ENCODE data around the gene PMIS2. TPM values are rescaled to one million over a fixed set of nuclear protein-coding genes. Genes with fewer than 3 reads are reported as not detected.

PMIS2 gene
- total RNA-seq (not detected), total RNA-seq (0 reads per million in 29 experiments)
- not detected for total RNA-seq (2013)

DNA sequence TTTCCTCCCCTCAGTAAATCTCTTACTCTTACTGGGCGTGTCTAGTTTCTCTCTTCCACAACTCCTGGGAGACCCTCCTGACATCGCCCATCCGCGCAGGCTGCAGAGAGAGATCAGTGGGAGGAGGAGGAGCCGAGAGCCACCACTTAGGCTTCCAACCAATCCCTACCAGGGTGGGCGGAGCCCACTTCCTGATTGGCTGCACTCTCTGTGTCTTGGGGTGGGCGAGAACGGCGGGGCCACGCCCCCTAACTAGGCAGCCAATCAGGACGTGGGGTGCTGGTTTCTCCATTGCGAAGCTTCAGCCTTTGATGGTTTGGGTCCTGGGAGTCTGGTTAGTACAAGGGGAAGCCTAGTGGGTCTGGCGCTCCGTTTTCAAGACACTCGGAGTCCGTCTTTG, at the start of gene PMIS2:
Gene PMIS2 (plus strand): TSS at position 326 of the 400 bp plus-strand sequence. CDS start 87 bp downstream, outside the sequence.
- Histone ChIP-seq H3K27me3 (replicated peaks in 1 of 2; ENCODE audit: control insufficient read depth in 2 of 2, extremely low read depth in 1 of 2, insufficient read depth in 2 of 2, low read length in 1 of 2) (peaks cover 0 to 29% of the 10 kb centered on the region in 2 experiments), H3K27ac (ENCODE audit: low read length) (no peak within 1 kb of the TSS), H3K9me3 (no peaks in the 10 kb centered on the region), H3K4me3 (ENCODE audit: control insufficient read depth in 1 of 2, extremely low read depth in 1 of 2, low read length in 1 of 2) (no peak within 1 kb of the TSS), H3K36me3 (ENCODE audit: control insufficient read depth in 2 of 2, extremely low read depth in 1 of 2, insufficient read depth in 1 of 2, low read length in 1 of 2) (no peaks in the 10 kb centered on the region), H3K4me1 (ENCODE audit: control insufficient read depth in 1 of 2, extremely low read depth in 1 of 2, insufficient read depth in 2 of 2, low read length in 2 of 2) (no peaks in the 10 kb centered on the region)
- WGBS (ENCODE audit: insufficient coverage): 78% methylated on average over 4 of the region's 16 CpGs
- no peak within 1 kb of the TSS for H3K27ac Mint-ChIP-seq
- no peaks in the 10 kb centered on the region for H3K4me1 Mint-ChIP-seq
- POLR2A ChIA-PET: no interaction called here
- ATAC-seq (replicated peaks in 1 of 4): peak in 1 of 4 experiments; percentile 62
- H3K27me3 Mint-ChIP-seq: peaks cover 13 to 23% of the 10 kb centered on the region in 2 donors
- no peaks in the 10 kb centered on the region for H3K9me3 Mint-ChIP-seq
- DNase-seq: peak in 3 of 35 experiments; percentile 4 to 29 (median 10)
- H3K4me3 Mint-ChIP-seq: no peak within 1 kb of the TSS
- CTCF ChIA-PET: interaction anchor here in 1 of 2 donors (0.6 kb wide), 1 partner anchor 203 kb away, joined by 3 read pairs; no protein-coding TSS in a partner anchor
- no peaks in the 10 kb centered on the region for H3K36me3 Mint-ChIP-seq

DNA sequence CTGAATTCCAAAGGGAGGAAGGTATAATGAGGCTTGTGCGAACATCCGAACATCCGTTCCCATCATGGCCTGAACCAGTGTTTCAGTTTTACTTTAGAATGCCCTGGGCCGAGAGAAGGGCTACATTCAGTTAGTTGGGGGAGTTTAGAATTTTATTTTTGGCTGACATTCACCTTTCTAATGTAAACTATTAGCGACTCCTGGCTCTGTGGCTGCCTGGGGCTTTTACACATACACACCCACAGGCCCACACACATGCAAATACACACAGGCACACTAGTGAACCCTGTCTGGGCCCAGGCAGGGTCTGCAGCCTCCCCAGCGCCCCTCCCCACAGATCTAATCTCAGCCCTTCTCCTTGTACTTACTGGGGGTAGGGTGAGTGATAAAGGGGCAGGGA, 46.7 kb upstream of the PMIS2 start:
- Histone ChIP-seq H3K36me3 (ENCODE audit: control insufficient read depth in 2 of 2, extremely low read depth in 1 of 2, insufficient read depth in 1 of 2, low read length in 1 of 2) (no peaks in the 10 kb centered on the region), H3K9me3 (no peaks in the 10 kb centered on the region), H3K4me1 (ENCODE audit: control insufficient read depth in 1 of 2, extremely low read depth in 1 of 2, insufficient read depth in 2 of 2, low read length in 2 of 2) (peaks cover 0 to 5% of the 10 kb centered on the region in 2 experiments), H3K27me3 (replicated peaks in 1 of 2; ENCODE audit: control insufficient read depth in 2 of 2, extremely low read depth in 1 of 2, insufficient read depth in 2 of 2, low read length in 1 of 2) (peaks cover 0 to 3% of the 10 kb centered on the region in 2 experiments), H3K4me3 (ENCODE audit: control insufficient read depth in 1 of 2, extremely low read depth in 1 of 2, low read length in 1 of 2) (no peak overlapping the region), H3K27ac (ENCODE audit: low read length) (no peak overlapping the region)
- Mint-ChIP-seq H3K4me1 (peaks cover under 1 to 10% (median 7%) of the 10 kb centered on the region in 3 donors), H3K27me3 (peaks cover 0 to 3% of the 10 kb centered on the region in 2 donors), H3K27ac (no peak overlapping the region), H3K36me3 (no peaks in the 10 kb centered on the region), H3K9me3 (no peaks in the 10 kb centered on the region), H3K4me3 (no peak overlapping the region)
- ChIA-PET POLR2A (no interaction called here), CTCF (no interaction called here)
- ATAC-seq (replicated peaks in 1 of 4): no peak
- no peak for DNase-seq
- no CpG with 5 or more reads among the region's 6 CpGs for WGBS (ENCODE audit: insufficient coverage)

DNA sequence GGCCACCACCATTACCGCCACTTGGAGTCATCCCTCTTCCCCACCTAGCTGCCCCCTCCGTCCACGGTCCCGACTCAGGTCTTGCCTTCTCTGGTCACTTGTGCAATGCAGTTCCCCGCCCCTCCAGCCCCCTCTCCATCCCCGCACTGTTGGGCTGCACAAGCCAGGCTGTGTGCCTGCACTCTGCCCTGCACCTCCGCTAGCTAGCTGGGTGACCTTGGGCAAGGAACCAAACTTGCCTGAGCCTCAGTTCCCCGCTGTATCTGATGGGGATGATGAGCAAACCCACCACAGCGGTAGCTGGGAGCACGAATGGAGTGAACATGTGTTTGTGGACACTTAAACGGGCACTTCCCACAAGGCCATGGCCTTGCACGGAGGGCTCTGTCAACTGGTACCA, 46.1 kb upstream of the PMIS2 start:
- H3K27ac ChIP-seq (ENCODE audit: low read length): no peak overlapping the region
- no peaks in the 10 kb centered on the region for H3K9me3 ChIP-seq
- H3K4me3 ChIP-seq (ENCODE audit: control insufficient read depth in 1 of 2, extremely low read depth in 1 of 2, low read length in 1 of 2): no peak overlapping the region
- CTCF ChIA-PET: no interaction called here
- H3K4me3 Mint-ChIP-seq: no peak overlapping the region
- no peaks in the 10 kb centered on the region for H3K36me3 ChIP-seq (ENCODE audit: control insufficient read depth in 2 of 2, extremely low read depth in 1 of 2, insufficient read depth in 1 of 2, low read length in 1 of 2)
- no peak overlapping the region for H3K27ac Mint-ChIP-seq
- no peaks in the 10 kb centered on the region for H3K36me3 Mint-ChIP-seq
- H3K4me1 Mint-ChIP-seq: peaks cover 6 to 14% (median 11%) of the 10 kb centered on the region in 3 donors
- no peaks in the 10 kb centered on the region for H3K27me3 ChIP-seq (replicated peaks in 1 of 2; ENCODE audit: control insufficient read depth in 2 of 2, extremely low read depth in 1 of 2, insufficient read depth in 2 of 2, low read length in 1 of 2)
- H3K9me3 Mint-ChIP-seq: no peaks in the 10 kb centered on the region
- ATAC-seq (replicated peaks in 1 of 4) (no peak), DNase-seq (no peak)
- POLR2A ChIA-PET: no interaction called here
- WGBS (ENCODE audit: insufficient coverage): 96% methylated on average over 11 of the region's 12 CpGs
- H3K4me1 ChIP-seq (ENCODE audit: control insufficient read depth in 1 of 2, extremely low read depth in 1 of 2, insufficient read depth in 2 of 2, low read length in 2 of 2): peaks cover 3 to 9% of the 10 kb centered on the region in 2 experiments
- peaks cover 0 to 2% of the 10 kb centered on the region in 2 donors for H3K27me3 Mint-ChIP-seq

DNA sequence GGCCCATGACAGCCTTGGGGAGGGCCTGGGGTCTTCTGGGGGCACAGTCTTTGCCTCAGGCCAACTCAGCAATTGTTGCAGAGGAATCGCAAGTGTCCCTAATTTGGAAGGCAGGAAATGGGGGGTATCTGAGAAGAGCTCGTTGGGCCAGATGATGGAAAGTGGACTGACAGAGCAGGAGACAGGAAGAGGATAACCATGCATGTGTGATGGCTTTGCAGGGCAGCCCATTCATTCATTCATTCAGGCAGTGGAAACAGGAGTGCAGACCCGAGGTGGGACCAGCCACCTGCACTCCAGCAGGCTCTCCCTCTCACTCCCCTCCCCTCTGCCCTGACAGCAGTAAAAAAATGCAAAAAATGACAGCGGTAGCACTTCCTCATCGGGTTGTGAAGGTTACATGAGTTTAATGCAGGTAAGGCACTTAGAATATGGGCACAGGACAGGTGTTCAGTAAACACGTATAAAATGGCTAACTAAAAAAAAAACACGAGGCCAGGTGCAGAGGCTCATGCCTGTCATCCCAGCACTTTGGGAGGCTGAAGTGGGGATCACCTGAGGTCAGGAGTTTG, 45.5 kb upstream of the PMIS2 start:
- Histone ChIP-seq H3K4me1 (ENCODE audit: control insufficient read depth in 1 of 2, extremely low read depth in 1 of 2, insufficient read depth in 2 of 2, low read length in 2 of 2) (peaks cover 3 to 13% of the 10 kb centered on the region in 2 experiments), H3K36me3 (ENCODE audit: control insufficient read depth in 2 of 2, extremely low read depth in 1 of 2, insufficient read depth in 1 of 2, low read length in 1 of 2) (no peaks in the 10 kb centered on the region), H3K27me3 (replicated peaks in 1 of 2; ENCODE audit: control insufficient read depth in 2 of 2, extremely low read depth in 1 of 2, insufficient read depth in 2 of 2, low read length in 1 of 2) (no peaks in the 10 kb centered on the region), H3K4me3 (ENCODE audit: control insufficient read depth in 1 of 2, extremely low read depth in 1 of 2, low read length in 1 of 2) (no peak overlapping the region), H3K9me3 (no peaks in the 10 kb centered on the region), H3K27ac (ENCODE audit: low read length) (no peak overlapping the region)
- CTCF ChIA-PET: no interaction called here
- Mint-ChIP-seq H3K4me1 (peaks cover 8 to 13% (median 12%) of the 10 kb centered on the region in 3 donors), H3K9me3 (no peaks in the 10 kb centered on the region), H3K27ac (no peak overlapping the region), H3K4me3 (no peak overlapping the region), H3K36me3 (no peaks in the 10 kb centered on the region), H3K27me3 (no peaks in the 10 kb centered on the region)
- WGBS (ENCODE audit: insufficient coverage): 45% methylated on average over 2 of the region's 7 CpGs
- ATAC-seq (replicated peaks in 1 of 4): no peak
- DNase-seq: no peak
- POLR2A ChIA-PET: no interaction called here

DNA sequence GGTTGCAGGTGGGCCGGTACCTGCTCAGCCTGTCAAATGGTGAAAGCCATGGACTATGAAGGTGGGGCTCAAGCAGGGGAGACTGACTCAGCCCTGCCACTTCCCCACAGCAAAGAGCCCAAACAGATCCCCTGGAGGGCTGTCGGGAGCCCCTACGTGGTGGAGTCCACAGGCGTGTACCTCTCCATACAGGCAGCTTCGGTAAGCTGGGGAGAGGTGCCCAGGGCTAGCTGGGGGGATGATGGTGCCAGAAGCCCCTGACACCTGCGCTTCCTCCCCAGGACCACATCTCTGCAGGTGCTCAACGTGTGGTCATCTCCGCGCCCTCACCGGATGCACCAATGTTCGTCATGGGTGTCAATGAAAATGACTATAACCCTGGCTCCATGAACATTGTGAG, 43.8 kb upstream of the PMIS2 start:
- POLR2A ChIA-PET: no interaction called here
- WGBS (ENCODE audit: insufficient coverage): 100% methylated on average over 1 of the region's 11 CpGs
- H3K27ac Mint-ChIP-seq: no peak overlapping the region

DNA sequence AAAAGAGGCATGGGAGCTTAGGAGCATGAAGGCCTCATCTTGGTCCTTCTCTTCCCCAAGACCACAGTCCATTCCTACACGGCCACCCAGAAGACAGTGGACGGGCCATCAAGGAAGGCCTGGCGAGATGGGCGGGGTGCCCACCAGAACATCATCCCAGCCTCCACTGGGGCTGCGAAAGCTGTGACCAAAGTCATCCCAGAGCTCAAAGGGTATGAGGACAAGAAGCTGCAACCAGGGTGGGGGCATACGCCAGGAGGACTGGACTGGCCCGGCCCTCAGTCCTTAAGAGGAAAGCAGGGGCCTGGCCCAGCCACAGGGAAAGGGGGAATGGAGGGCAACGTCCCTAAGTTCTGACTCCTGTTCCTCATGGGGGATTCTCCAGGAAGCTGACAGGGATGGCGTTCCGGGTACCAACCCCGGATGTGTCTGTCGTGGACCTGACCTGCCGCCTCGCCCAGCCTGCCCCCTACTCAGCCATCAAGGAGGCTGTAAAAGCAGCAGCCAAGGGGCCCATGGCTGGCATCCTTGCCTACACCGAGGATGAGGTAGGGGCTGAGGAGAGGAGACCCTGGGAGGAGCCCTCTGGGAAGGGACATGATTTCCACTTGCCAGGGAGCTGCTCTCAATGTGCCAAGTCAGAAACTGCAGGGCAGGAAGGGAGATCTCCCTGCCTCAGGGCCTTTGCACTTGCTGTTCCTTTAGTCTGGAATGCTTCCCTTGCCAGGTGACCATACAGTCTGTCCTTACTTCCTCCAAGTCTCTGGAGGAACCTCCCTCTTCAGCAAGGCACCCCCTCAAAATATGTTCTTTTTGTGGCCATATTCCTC, 42.5 kb upstream of the PMIS2 start:
- no peak overlapping the region for H3K4me3 Mint-ChIP-seq
- peaks cover 3% of the 10 kb centered on the region for H3K36me3 Mint-ChIP-seq
- H3K9me3 ChIP-seq: no peaks in the 10 kb centered on the region
- ChIA-PET POLR2A (no interaction called here), CTCF (no interaction called here)
- no peaks in the 10 kb centered on the region for H3K27me3 ChIP-seq (replicated peaks in 1 of 2; ENCODE audit: control insufficient read depth in 2 of 2, extremely low read depth in 1 of 2, insufficient read depth in 2 of 2, low read length in 1 of 2)
- H3K27me3 Mint-ChIP-seq: no peaks in the 10 kb centered on the region
- H3K9me3 Mint-ChIP-seq: no peaks in the 10 kb centered on the region
- H3K27ac ChIP-seq (ENCODE audit: low read length): no peak overlapping the region
- H3K4me3 ChIP-seq (ENCODE audit: control insufficient read depth in 1 of 2, extremely low read depth in 1 of 2, low read length in 1 of 2): no peak overlapping the region
- WGBS (ENCODE audit: insufficient coverage): 91% methylated on average over 7 of the region's 15 CpGs
- DNase-seq (no peak), ATAC-seq (replicated peaks in 1 of 4) (no peak)
- peaks cover 24 to 35% (median 32%) of the 10 kb centered on the region in 3 donors for H3K4me1 Mint-ChIP-seq
- H3K27ac Mint-ChIP-seq: no peak overlapping the region
- H3K4me1 ChIP-seq (ENCODE audit: control insufficient read depth in 1 of 2, extremely low read depth in 1 of 2, insufficient read depth in 2 of 2, low read length in 2 of 2): peaks cover 10 to 31% of the 10 kb centered on the region in 2 experiments
- H3K36me3 ChIP-seq (ENCODE audit: control insufficient read depth in 2 of 2, extremely low read depth in 1 of 2, insufficient read depth in 1 of 2, low read length in 1 of 2): peaks cover 3% of the 10 kb centered on the region in 2 donors

More for the DNA sequence above, 43.8 kb upstream of the PMIS2 start:
- CTCF ChIA-PET: no interaction called here
- Mint-ChIP-seq H3K27me3 (no peaks in the 10 kb centered on the region), H3K4me1 (peaks cover 20 to 26% (median 24%) of the 10 kb centered on the region in 3 donors), H3K36me3 (peaks cover 2% of the 10 kb centered on the region), H3K9me3 (no peaks in the 10 kb centered on the region), H3K4me3 (no peak overlapping the region)
- Histone ChIP-seq H3K4me3 (ENCODE audit: control insufficient read depth in 1 of 2, extremely low read depth in 1 of 2, low read length in 1 of 2) (no peak overlapping the region), H3K4me1 (ENCODE audit: control insufficient read depth in 1 of 2, extremely low read depth in 1 of 2, insufficient read depth in 2 of 2, low read length in 2 of 2) (peaks cover 10 to 30% of the 10 kb centered on the region in 2 experiments), H3K36me3 (ENCODE audit: control insufficient read depth in 2 of 2, extremely low read depth in 1 of 2, insufficient read depth in 1 of 2, low read length in 1 of 2) (no peaks in the 10 kb centered on the region), H3K27ac (ENCODE audit: low read length) (no peak overlapping the region), H3K9me3 (no peaks in the 10 kb centered on the region), H3K27me3 (replicated peaks in 1 of 2; ENCODE audit: control insufficient read depth in 2 of 2, extremely low read depth in 1 of 2, insufficient read depth in 2 of 2, low read length in 1 of 2) (no peaks in the 10 kb centered on the region)
- DNase-seq: no peak
- no peak for ATAC-seq (replicated peaks in 1 of 4)

Measured in T-cell (primary cell).